DND-41 (cell line): ENCODE measurements around the gene KISS1R.

ENCODE experiments used
- CTCF ChIP-seq: IDR thresholded peaks from 2 replicates; pipeline ENCODE4 v1.5.1; 2012; ENCODE audit warnings: borderline replicate concordance, low read length, moderate library complexity, mild to moderate bottlenecking; ENCODE audit not compliant: poor library complexity, severe bottlenecking; ENCODE audit errors: extremely low read depth
- EZH2 ChIP-seq: IDR thresholded peaks from 3 replicates; pipeline ENCODE4 v1.6.1; 2012; ENCODE audit warnings: borderline replicate concordance, low read depth, mild to moderate bottlenecking, moderate library complexity, low read length, inconsistent platforms; ENCODE audit not compliant: severe bottlenecking

GRCh38 chr19:879711-880438 lies 37.3 kb upstream of the KISS1R start:
- TF ChIP-seq CTCF (no peak), EZH2 (no peak)
